HEK293T (cell line): ENCODE results near the gene COL27A1.

Experiments
- CTBP1 ChIP-seq: fragments of 450-650 bp; IDR thresholded peaks from 2 replicates; pipeline ENCODE4 v1.6.1; 2016; ENCODE audit warnings: borderline replicate concordance
- ELF4 ChIP-seq: fragments of 450-650 bp; IDR thresholded peaks from 2 replicates; pipeline ENCODE4 v1.6.1; 2017; ENCODE audit warnings: antibody characterized with exemption
- FOXA1 ChIP-seq: fragments of 450-650 bp; IDR thresholded peaks from 2 replicates; pipeline ENCODE4 v1.6.1; 2016; ENCODE audit warnings: mild to moderate bottlenecking
- FOXK2 ChIP-seq: fragments of 450-650 bp; IDR thresholded peaks from 2 replicates; pipeline ENCODE4 v1.6.1; 2016; ENCODE audit warnings: mild to moderate bottlenecking
- FOXM1 ChIP-seq: fragments of 450-650 bp; IDR thresholded peaks from 2 replicates; pipeline ENCODE4 v1.6.1; 2017; ENCODE audit warnings: mild to moderate bottlenecking, borderline replicate concordance
- HDGF ChIP-seq: fragments of 450-650 bp; IDR thresholded peaks from 2 replicates; pipeline ENCODE4 v1.6.1; 2017; ENCODE audit warnings: antibody characterized with exemption, borderline replicate concordance
- L3MBTL2 ChIP-seq: fragments of 450-650 bp; conservative IDR thresholded peaks from 2 replicates; pipeline ENCODE4 v1.6.1; 2016; ENCODE audit warnings: mild to moderate bottlenecking
- LEF1 ChIP-seq: fragments of 450-650 bp; IDR thresholded peaks from 2 replicates; pipeline ENCODE4 v1.6.1; 2017; ENCODE audit warnings: mild to moderate bottlenecking, borderline replicate concordance
- NFRKB ChIP-seq: fragments of 450-650 bp; IDR thresholded peaks from 2 replicates; pipeline ENCODE4 v1.6.1; 2016; ENCODE audit warnings: mild to moderate bottlenecking, moderate library complexity
- PKNOX1 ChIP-seq: fragments of 450-650 bp; IDR thresholded peaks from 2 replicates; pipeline ENCODE4 v1.6.1; 2016
- SP1 ChIP-seq: fragments of 450-650 bp; IDR thresholded peaks from 2 replicates; pipeline ENCODE4 v1.6.1; 2017
- SUZ12 ChIP-seq: fragments of 450-650 bp; IDR thresholded peaks from 2 replicates; pipeline ENCODE4 v1.6.1; 2016; ENCODE audit warnings: mild to moderate bottlenecking
- TARDBP ChIP-seq: fragments of 450-650 bp; IDR thresholded peaks from 2 replicates; pipeline ENCODE4 v1.6.1; 2016
- ZNF384 ChIP-seq: fragments of 450-650 bp; IDR thresholded peaks from 2 replicates; pipeline ENCODE4 v1.6.1; 2016

- TF ChIP-seq TARDBP, result no peak
- no peak for TF ChIP-seq NFRKB
- TF ChIP-seq HDGF, result no peak
- TF ChIP-seq ELF4, result no peak
- no peak for TF ChIP-seq SUZ12
- no peak for TF ChIP-seq SP1
- no peak for TF ChIP-seq FOXK2
- TF ChIP-seq FOXM1, result no peak
- no peak for TF ChIP-seq L3MBTL2
- no peak for TF ChIP-seq LEF1
- no peak for TF ChIP-seq CTBP1
- no peak for TF ChIP-seq PKNOX1
- TF ChIP-seq ZNF384, result no peak
- no peak for TF ChIP-seq FOXA1
Observed at GRCh38 chr9:114361542-114361941, 206.2 kb downstream of the COL27A1 start.
